Femur (tissue), 1 donor: ENCODE measurements around the gene RSU1.

Source experiments
- DNase-seq: peaks from one replicate; pipeline ENCODE4 v3.0.0-alpha.2; 2017

Gene RSU1

GRCh38 chr10:16732376-16732775 is 84.8 kb downstream of the RSU1 start:
- DNase-seq = no peak

- no peak for DNase-seq
Observed at GRCh38 chr10:16728266-16728665, 89.0 kb downstream of the RSU1 start.

DNA sequence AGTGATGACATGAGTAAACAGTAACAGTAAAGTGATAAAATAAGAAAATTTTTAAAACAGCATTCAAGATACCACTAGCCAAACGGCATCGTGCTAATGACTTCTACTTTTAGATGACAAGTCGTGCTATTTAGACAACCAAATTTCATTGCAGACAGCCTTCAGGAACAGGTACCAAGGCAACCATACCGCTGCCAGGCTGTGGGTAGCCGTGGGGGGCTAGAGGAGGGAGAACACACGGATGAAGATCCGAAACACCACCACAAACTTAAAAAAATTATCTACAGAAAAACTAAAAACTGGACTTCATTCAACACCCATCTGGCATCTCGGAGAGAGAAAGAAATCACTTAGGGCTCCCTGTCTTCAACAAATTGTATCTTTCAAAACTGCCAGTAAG is 89.6 kb downstream of the RSU1 start:
- no peak for DNase-seq

- DNase-seq = no peak
Observed at GRCh38 chr10:16724509-16724908, 92.7 kb downstream of the RSU1 start.

DNA sequence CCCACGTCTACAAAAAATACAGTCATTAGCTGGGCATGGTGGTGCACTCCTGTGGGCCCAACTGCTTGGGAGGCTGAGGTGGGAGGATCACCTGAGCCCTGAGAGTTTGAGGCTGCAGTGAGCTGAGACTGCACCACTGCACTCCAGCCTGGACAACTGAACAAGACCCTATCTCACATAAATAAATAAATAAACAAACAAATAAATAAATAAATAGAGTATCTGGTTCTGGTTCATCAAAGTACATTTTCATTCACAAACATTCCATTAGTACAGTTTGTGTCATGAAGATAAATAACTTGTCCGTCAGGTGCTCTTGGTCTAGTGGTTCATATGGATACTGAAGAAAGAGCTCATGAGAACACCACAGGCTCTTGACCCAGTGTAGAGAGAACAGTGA is 96.4 kb downstream of the RSU1 start:
- no peak for DNase-seq

- no peak for DNase-seq
Observed at GRCh38 chr10:16717622-16718395, 99.4 kb downstream of the RSU1 start.

DNA sequence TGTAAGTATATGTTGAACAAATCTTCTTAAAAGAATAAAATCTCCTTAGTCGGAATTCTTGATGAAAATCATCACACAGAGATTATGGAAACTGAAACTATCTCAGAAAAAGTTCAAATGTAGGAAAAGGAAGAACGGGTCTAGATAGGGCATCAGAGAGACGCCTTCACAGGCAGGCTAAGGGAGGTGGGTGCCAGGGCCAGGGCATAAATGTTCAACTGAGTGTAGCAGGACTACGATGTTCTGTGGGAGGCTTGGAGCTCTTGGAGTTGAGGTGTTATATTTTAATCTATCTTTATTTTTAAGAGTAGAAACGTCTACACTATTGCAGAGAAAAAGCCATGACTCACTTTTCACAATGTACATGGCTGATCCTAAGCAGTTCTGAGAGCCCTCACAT is 101.2 kb downstream of the RSU1 start:
- no peak for DNase-seq

DNA sequence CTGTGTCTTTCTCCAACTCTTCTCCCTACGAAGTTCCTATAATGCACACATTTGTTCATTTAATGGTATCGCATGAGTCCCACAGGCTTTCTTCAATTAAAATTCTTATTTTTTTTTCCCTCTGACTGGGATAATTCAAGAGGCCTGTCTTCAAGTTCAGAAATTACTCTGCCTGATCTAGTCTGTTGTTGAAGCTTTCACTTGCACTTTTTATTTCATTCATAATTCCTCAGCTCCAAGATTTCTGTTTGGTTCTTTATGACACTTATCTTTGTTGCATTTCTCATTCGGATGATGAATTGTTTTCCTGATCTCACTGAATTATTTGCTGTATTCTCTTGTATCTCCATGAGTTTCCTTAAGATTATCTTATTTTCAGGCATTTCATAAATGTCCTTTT is 103.9 kb downstream of the RSU1 start:
- no peak for DNase-seq

DNA sequence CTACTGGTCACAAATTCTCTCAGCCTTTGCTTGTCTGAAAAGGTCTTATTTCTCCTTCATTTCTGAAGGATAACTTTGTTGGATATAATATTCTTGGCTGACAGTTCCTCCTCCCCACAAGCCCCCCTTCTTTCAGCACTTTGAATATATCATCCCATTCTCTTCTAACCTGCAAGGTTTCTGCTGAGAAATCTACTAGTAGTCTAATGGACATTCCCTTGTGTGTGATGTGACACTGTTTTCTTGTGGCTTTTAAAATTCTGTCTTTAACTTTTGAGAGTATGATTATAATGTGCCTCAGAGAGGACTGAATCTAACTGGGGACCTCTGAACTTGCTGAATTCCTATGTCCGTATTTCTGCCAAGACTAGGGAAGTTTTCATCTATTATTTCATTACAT is 104.3 kb downstream of the RSU1 start:
- no peak for DNase-seq

DNA sequence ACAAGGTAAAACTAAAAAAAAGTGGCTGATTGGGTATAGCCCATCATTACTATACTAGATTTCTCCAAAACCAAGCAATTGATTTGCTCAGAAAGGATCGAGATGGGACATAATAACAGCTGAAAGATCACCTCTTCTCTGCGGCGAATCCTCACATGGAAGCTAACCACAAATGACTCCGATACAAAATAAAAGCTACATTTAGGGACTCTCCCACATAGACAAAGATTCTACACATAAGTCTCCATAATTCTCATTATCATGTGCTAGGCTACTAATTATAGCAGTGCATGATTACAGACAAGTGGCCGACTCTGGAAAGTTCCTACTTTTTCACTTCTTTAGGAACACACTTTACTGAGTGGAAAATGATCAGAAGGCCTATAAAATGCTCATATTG is 116.9 kb downstream of the RSU1 start:
- no peak for DNase-seq

- no peak for DNase-seq
Observed at GRCh38 chr10:16699435-16700057, 117.7 kb downstream of the RSU1 start.

DNA sequence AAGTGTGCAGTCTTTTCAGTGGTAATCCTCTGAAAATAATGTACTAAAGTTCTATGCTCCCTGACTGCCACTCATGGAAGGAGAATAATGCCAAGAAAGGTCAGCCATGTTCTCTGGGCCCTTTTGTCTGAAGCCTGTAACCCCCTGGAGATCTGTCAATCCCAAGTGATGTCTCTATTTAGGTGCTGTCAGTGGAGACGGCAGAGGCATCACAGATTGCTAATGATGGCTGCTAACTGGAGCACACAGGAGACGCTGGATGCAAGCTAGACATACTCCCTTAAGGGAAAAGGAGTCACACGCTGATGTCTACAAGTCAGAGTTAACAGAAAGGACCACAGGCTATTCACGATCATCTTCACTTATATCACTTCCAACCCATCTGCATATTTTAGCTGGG is 118.8 kb downstream of the RSU1 start:
- DNase-seq = no peak

GRCh38 chr10:16690417-16690816 is 126.8 kb downstream of the RSU1 start:
- DNase-seq = no peak

GRCh38 chr10:16689696-16690095 is 127.5 kb downstream of the RSU1 start:
- no peak for DNase-seq

DNA sequence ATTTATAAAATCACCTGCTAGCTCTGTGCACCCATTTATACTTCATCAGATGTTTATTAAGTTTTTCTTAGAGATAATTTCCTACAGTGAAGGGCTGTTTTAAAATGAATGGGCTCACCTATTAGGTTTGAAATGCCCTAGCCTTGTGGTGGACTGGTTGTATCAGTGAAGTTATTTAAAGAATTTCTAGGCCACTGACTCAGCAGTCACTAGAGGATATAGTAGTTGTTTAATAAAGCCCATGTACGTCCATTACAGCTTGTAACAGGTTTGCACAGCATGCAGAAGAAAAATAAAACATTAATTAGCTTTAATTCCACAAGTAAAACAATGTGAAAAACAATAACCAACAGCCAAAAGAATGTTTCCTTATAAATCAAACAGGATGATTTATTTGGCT is 128.0 kb downstream of the RSU1 start:
- no peak for DNase-seq

GRCh38 chr10:16686054-16686902 is 130.9 kb downstream of the RSU1 start:
- DNase-seq = no peak

DNA sequence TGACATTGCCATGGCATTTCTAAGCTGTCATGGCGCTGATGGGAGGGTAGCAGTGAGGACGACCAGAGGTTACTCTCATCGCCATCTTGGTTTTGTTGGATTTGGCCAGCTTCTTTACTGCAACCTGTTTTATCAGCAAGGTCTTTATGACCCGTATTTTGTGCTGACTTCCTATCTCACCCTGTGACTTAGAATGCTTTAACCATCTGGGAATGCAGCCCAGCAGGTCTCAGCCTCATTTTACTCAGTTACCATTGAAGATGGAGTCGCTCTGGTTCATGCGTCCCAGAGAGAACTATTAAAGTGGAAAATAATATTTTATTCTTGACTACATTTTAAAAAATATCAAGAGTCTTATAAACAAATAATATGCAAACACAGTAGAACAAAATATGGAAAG is 131.7 kb downstream of the RSU1 start:
- DNase-seq = no peak

DNA sequence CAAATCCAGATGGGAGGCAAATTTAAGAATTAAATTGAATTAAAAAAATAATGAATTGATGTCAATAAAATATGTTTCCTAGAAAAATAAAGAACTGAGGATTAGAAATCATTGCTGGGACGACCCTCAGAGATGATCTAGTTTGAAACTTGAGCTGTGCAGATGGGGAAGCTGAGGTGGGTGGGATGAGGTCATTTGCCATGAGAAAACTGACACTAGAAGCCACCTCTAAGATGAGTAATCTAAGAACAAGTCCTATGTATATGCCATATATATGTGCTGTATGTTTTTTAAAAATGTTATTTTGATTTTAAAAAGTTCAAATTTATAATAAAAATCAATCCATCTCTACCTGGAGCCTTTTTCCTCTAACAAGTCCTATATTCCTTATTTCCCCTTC is 135.7 kb downstream of the RSU1 start:
- no peak for DNase-seq

GRCh38 chr10:16679511-16679910 is 137.7 kb downstream of the RSU1 start:
- DNase-seq = no peak

DNA sequence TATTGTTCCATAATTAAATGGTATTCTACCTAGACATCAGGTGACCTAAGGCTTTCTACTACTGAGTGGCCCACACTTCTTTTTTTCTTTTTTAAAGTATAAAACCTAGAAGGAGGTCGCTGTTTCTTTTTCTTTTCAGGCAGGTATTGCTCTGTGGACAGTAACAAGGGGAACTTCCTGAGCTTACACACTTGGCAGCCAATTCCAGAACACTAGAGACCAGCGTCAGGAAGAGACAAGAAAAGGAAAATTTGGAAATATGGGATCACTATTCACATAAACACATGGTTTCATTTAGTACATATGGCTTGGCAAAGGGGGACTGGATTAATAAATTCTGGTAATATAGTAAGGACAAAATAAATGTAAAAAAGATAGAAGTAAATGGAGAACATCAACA is 141.9 kb downstream of the RSU1 start:
- no peak for DNase-seq

GRCh38 chr10:16674147-16674703 is 143.0 kb downstream of the RSU1 start:
- DNase-seq = no peak

DNA sequence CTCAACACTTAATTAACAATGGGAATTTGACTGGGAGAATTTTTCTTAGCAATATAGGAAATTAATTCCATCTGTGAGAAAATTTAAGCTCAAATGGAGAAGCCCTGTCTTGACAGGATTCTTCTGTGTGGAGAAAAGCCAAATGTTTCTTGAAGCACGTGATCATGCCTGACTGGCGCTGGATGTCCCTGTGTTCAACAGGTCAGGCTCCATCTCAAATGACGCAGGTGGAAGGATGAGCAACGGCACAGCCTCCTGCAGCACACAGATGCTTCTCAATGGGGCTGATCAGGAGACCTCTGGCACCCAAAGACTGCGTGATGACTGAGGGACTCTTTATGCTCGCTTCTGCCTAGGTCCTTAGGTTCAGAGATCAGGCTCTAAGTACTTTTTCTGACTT is 143.8 kb downstream of the RSU1 start:
- DNase-seq = no peak

- DNase-seq = no peak
Observed at GRCh38 chr10:16663444-16663843, 153.8 kb downstream of the RSU1 start.

- no peak for DNase-seq
Observed at GRCh38 chr10:16662923-16663322, 154.3 kb downstream of the RSU1 start.
